Activated naive CD8-positive, alpha-beta T cell treated with anti-CD3 and anti-CD28 coated beads, Interleukin-2, amount 50 U/mL, for 16 hours (primary cell): ENCODE results near the gene FAM181A.

Source experiments
- DNase-seq: peaks from one replicate; pipeline ENCODE4 v3.0.0-alpha.2; 2020; ENCODE audit warnings: low read depth, low spot score

Gene FAM181A

GRCh38 chr14:93978735-93979134 is 51.6 kb downstream of the FAM181A start:
- DNase-seq: no peak
